ENCODE measurements around the gene GPR34. TPM values are rescaled to one million over a fixed set of nuclear protein-coding genes. Genes with fewer than 3 reads are reported as not detected.

GPR34 gene
- total RNA-seq, 1 donor from 2014 or later: not detected

- H3K27ac Mint-ChIP-seq (ENCODE audit: unreplicated experiment): no peak overlapping the region
- no peaks in the 10 kb centered on the region for H3K4me1 Mint-ChIP-seq
- peaks cover 4% of the 10 kb centered on the region for H3K36me3 Mint-ChIP-seq (ENCODE audit: low read depth)
- H3K4me3 Mint-ChIP-seq: no peak overlapping the region
- peaks cover under 1% of the 10 kb centered on the region for H3K9me3 Mint-ChIP-seq
- no peaks in the 10 kb centered on the region for H3K27me3 Mint-ChIP-seq (ENCODE audit: low read depth)
- TF ChIP-seq, protein P1, sequence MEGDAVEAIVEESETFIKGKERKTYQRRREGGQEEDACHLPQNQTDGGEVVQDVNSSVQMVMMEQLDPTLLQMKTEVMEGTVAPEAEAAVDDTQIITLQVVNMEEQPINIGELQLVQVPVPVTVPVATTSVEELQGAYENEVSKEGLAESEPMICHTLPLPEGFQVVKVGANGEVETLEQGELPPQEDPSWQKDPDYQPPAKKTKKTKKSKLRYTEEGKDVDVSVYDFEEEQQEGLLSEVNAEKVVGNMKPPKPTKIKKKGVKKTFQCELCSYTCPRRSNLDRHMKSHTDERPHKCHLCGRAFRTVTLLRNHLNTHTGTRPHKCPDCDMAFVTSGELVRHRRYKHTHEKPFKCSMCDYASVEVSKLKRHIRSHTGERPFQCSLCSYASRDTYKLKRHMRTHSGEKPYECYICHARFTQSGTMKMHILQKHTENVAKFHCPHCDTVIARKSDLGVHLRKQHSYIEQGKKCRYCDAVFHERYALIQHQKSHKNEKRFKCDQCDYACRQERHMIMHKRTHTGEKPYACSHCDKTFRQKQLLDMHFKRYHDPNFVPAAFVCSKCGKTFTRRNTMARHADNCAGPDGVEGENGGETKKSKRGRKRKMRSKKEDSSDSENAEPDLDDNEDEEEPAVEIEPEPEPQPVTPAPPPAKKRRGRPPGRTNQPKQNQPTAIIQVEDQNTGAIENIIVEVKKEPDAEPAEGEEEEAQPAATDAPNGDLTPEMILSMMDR (conservative IDR thresholded peaks at IDR 0.05): no peak
- DNase-seq (ENCODE audit: low read depth, low spot score): no peak
Observed at GRCh38 chrX:41692162-41692749, 3.5 kb downstream of the GPR34 start.

GRCh38 chrX:41693024-41693423 lies 4.3 kb downstream of the GPR34 start:
- peaks cover 2% of the 10 kb centered on the region for H3K9me3 Mint-ChIP-seq
- no peak overlapping the region for H3K4me3 Mint-ChIP-seq
- TF ChIP-seq, protein P1 (conservative IDR thresholded peaks at IDR 0.05): no peak
- no peak for DNase-seq (ENCODE audit: low read depth, low spot score)
- H3K36me3 Mint-ChIP-seq (ENCODE audit: low read depth): peaks cover 6% of the 10 kb centered on the region
- H3K27ac Mint-ChIP-seq (ENCODE audit: unreplicated experiment): peak overlapping the region; percentile 50
- no peaks in the 10 kb centered on the region for H3K4me1 Mint-ChIP-seq
- no peaks in the 10 kb centered on the region for H3K27me3 Mint-ChIP-seq (ENCODE audit: low read depth)

- H3K36me3 Mint-ChIP-seq (ENCODE audit: low read depth): peaks cover 6% of the 10 kb centered on the region
- peaks cover 4% of the 10 kb centered on the region for H3K9me3 Mint-ChIP-seq
- DNase-seq (ENCODE audit: low read depth, low spot score): no peak
- no peaks in the 10 kb centered on the region for H3K4me1 Mint-ChIP-seq
- TF ChIP-seq, protein P1 (conservative IDR thresholded peaks at IDR 0.05): no peak
- H3K27me3 Mint-ChIP-seq (ENCODE audit: low read depth): no peaks in the 10 kb centered on the region
- H3K27ac Mint-ChIP-seq (ENCODE audit: unreplicated experiment): no peak overlapping the region
- H3K4me3 Mint-ChIP-seq: no peak overlapping the region
Observed at GRCh38 chrX:41695426-41695825, 6.7 kb downstream of the GPR34 start.

GRCh38 chrX:41703574-41704029 lies 14.8 kb downstream of the GPR34 start:
- Mint-ChIP-seq H3K36me3 (ENCODE audit: low read depth) (peaks cover 2% of the 10 kb centered on the region), H3K4me3 (no peak overlapping the region), H3K27me3 (ENCODE audit: low read depth) (no peaks in the 10 kb centered on the region), H3K9me3 (no peaks in the 10 kb centered on the region), H3K4me1 (peaks cover 12% of the 10 kb centered on the region), H3K27ac (ENCODE audit: unreplicated experiment) (no peak overlapping the region)
- TF ChIP-seq, protein P1 (conservative IDR thresholded peaks at IDR 0.05): no peak
- no peak for DNase-seq (ENCODE audit: low read depth, low spot score)

DNA sequence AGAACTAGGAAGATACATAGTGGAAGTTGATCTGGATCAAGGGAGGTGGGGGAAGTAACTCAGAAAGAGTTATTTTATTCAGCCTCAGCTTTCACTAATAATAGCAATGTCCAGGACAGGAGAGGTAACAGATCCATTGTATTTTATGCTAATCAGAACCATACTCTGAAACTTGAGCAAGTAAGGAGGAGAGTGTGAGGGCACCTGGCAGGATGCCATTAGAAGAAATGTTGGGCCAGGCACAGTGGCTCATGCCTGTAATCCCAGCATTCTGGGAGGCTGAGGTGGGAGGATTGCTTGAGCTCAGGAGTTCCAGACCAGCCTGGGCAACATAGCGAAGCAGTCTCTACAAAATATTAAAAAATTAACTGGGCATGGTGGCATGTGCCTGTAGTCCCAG lies 16.3 kb downstream of the GPR34 start:
- no peak overlapping the region for H3K4me3 Mint-ChIP-seq
- no peak for DNase-seq (ENCODE audit: low read depth, low spot score)
- H3K9me3 Mint-ChIP-seq: no peaks in the 10 kb centered on the region
- H3K4me1 Mint-ChIP-seq: peaks cover 12% of the 10 kb centered on the region
- TF ChIP-seq, protein P1 (conservative IDR thresholded peaks at IDR 0.05): no peak
- H3K27me3 Mint-ChIP-seq (ENCODE audit: low read depth): no peaks in the 10 kb centered on the region
- no peak overlapping the region for H3K27ac Mint-ChIP-seq (ENCODE audit: unreplicated experiment)
- H3K36me3 Mint-ChIP-seq (ENCODE audit: low read depth): peaks cover 2% of the 10 kb centered on the region

Data from neural crest cell (in vitro differentiated cells).